Endothelial cell of umbilical vein (primary cell): ENCODE measurements around the gene C22orf39. TPM values are rescaled to one million over a fixed set of nuclear protein-coding genes. Genes with fewer than 3 reads are reported as not detected.

Experiments used
- BruUV-seq: library from RNA; stranded (reverse); fragments of 400-500 nt; replicated peaks from 2 replicates; lab custom pipeline; 2021; lab: Mats Ljungman, UMichigan
- CTCF ChIA-PET: fragments of 300-600, 350-600 bp; sonication (Branson Sonifier 250); formaldehyde crosslinking; loops from one replicate; lab custom pipeline; 2021; ENCODE audit warnings: antibody characterized with exemption, inconsistent platforms; lab: Charles Lee
- POLR2A ChIA-PET: fragments of 300-600, 350-600 bp; sonication (Branson Sonifier 250); formaldehyde crosslinking; loops from one replicate; lab custom pipeline; 2021; ENCODE audit warnings: antibody characterized with exemption, inconsistent platforms; lab: Charles Lee
- DNase-seq: peaks from one replicate; pipeline ENCODE4 v3.0.0-alpha.2; 2011; ENCODE audit warnings: low read depth, low spot score
- FAIRE-seq: peaks from 2 replicates; lab custom pipeline; 2011; peaks lifted over from hg19 to GRCh38; lab: Jason Lieb, UNC
- H2AFZ ChIP-seq: 2 replicates; pipeline ENCODE4 v1.6.0; 2012; ENCODE audit warnings: low read depth, low read length, control low read depth, inconsistent platforms
- H3K27ac ChIP-seq: 2 replicates; pipeline ENCODE4 v1.5.1; 2011; ENCODE audit warnings: low read depth, mild to moderate bottlenecking, control low read depth, low read length, moderate library complexity; ENCODE audit not compliant: insufficient read depth
- H3K27me3 ChIP-seq, 2 experiments: 2 replicates each; pipeline versions ENCODE4 v1.6.0 to v1.6.1; 2011; ENCODE audit warnings: low read length in 2 of 2, mixed read lengths in 1 of 2; ENCODE audit not compliant: control insufficient read depth in 2 of 2, insufficient read depth in 2 of 2
- H3K36me3 ChIP-seq, 2 experiments: 2 replicates in 1 of 2; 3 replicates in 1 of 2; pipeline ENCODE4 v1.5.1; 2011; ENCODE audit warnings: low read length in 2 of 2, mild to moderate bottlenecking in 1 of 2, moderate library complexity in 1 of 2; ENCODE audit not compliant: control insufficient read depth in 2 of 2, insufficient read depth in 2 of 2; ENCODE audit errors: extremely low read depth in 1 of 2
- H3K4me1 ChIP-seq: 3 replicates; pipeline ENCODE4 v1.5.1; 2011; ENCODE audit warnings: mild to moderate bottlenecking, low read length; ENCODE audit not compliant: control insufficient read depth, insufficient read depth; ENCODE audit errors: extremely low read depth
- H3K4me2 ChIP-seq: 2 replicates; pipeline ENCODE4 v1.6.1; 2011; ENCODE audit warnings: low read length, control low read depth, mixed read lengths; ENCODE audit not compliant: insufficient read depth
- H3K4me3 ChIP-seq, 3 experiments: fragments of 200-600 bp in 1 of 3; sonication (generic), shearing (Covaris generic) in 1 of 3; replicated peaks in 1 of 3; 2 replicates each; pipeline ENCODE4 v1.5.1; 2011 to 2016; ENCODE audit warnings: control low read depth in 3 of 3, low read length in 3 of 3, mild to moderate bottlenecking in 2 of 3, inconsistent platforms in 1 of 3, low read depth in 1 of 3, moderate library complexity in 1 of 3; ENCODE audit not compliant: insufficient read depth in 1 of 3
- H3K79me2 ChIP-seq: 2 replicates; pipeline ENCODE4 v1.6.0; 2012; ENCODE audit warnings: low read length, inconsistent platforms; ENCODE audit not compliant: control insufficient read depth, insufficient read depth
- H3K9ac ChIP-seq: replicated peaks from 2 replicates; pipeline ENCODE3; 2011; ENCODE audit warnings: low read length, control low read depth; ENCODE audit not compliant: insufficient read depth; ENCODE audit errors: extremely low read depth
- H3K9me1 ChIP-seq: replicated peaks from 3 replicates; pipeline ENCODE4 v1.6.0; 2011; ENCODE audit warnings: mild to moderate bottlenecking, low read length; ENCODE audit not compliant: control insufficient read depth, insufficient read depth; ENCODE audit errors: extremely low read depth
- H3K9me3 ChIP-seq: replicated peaks from 2 replicates; pipeline ENCODE4 v1.5.1; 2012; ENCODE audit warnings: low read length, inconsistent platforms; ENCODE audit not compliant: control insufficient read depth, insufficient read depth
- H4K20me1 ChIP-seq: replicated peaks from 2 replicates; pipeline ENCODE3; 2011; ENCODE audit warnings: mild to moderate bottlenecking, low read length; ENCODE audit not compliant: control insufficient read depth, insufficient read depth; ENCODE audit errors: extremely low read depth
- CTCF ChIP-seq, 2 donors: IDR thresholded peaks; 1 replicate in 1 of 2; 2 replicates in 1 of 2; pipeline ENCODE4 v1.5.1; 2011; ENCODE audit warnings: low read length in 2 of 2, mild to moderate bottlenecking in 2 of 2, moderate library complexity in 2 of 2, control low read depth in 1 of 2, inconsistent platforms in 1 of 2, low read depth in 1 of 2; ENCODE audit not compliant: insufficient read depth in 1 of 2; ENCODE audit errors: extremely low read depth in 1 of 2
- EZH2 ChIP-seq: IDR thresholded peaks from 2 replicates; pipeline ENCODE4 v1.6.1; 2012; ENCODE audit warnings: borderline replicate concordance, low read depth, mild to moderate bottlenecking, moderate library complexity, low read length, inconsistent platforms; ENCODE audit not compliant: severe bottlenecking
- FOS ChIP-seq: IDR thresholded peaks from 2 replicates; pipeline ENCODE4 v1.6.1; 2011; ENCODE audit warnings: mild to moderate bottlenecking, low read length, moderate library complexity, borderline replicate concordance; ENCODE audit not compliant: insufficient read depth
- GATA2 ChIP-seq: IDR thresholded peaks from 2 replicates; pipeline ENCODE4 v1.7.0; 2011; ENCODE audit warnings: low read depth, mild to moderate bottlenecking, moderate library complexity, mixed read lengths, low read length; ENCODE audit not compliant: insufficient read length, insufficient read depth
- JUN ChIP-seq: IDR thresholded peaks from 2 replicates; pipeline ENCODE4 v1.6.1; 2011; ENCODE audit warnings: borderline replicate concordance, low read depth; ENCODE audit not compliant: insufficient read length, insufficient read depth
- MYC ChIP-seq: IDR thresholded peaks from one replicate; pipeline ENCODE4 v1.6.1; 2011; ENCODE audit warnings: mild to moderate bottlenecking, low read depth, low read length
- POLR2A ChIP-seq: IDR thresholded peaks from 2 replicates; pipeline ENCODE4 v1.6.1; 2012; ENCODE audit warnings: low read depth, mild to moderate bottlenecking, control low read depth, low read length
- POLR2AphosphoS5 ChIP-seq: IDR thresholded peaks from 2 replicates; pipeline ENCODE4 v1.6.1; 2012; ENCODE audit warnings: low read depth, mild to moderate bottlenecking, control low read depth, low read length, moderate library complexity; ENCODE audit not compliant: insufficient read depth
- dilution Hi-C: fragments of 300-500 bp; cut with MboI; formaldehyde crosslinking; loops from one replicate; pipeline ENCODE4 v1.15.0; 2019; ENCODE audit warnings: low sequenced_read_pairs; ENCODE audit not compliant: extremely low pct_ligation_motif_present
- intact Hi-C: fragments of 100-400 bp; cut with micrococcal nuclease; formaldehyde crosslinking; loops from one replicate; pipeline ENCODE4 v1.10.0; 2022
- polyA plus RNA-seq, 4 experiments: library from polyadenylated mRNA; depleted of rRNA in 3 of 4; stranded (reverse) in 3 of 4; unstranded in 1 of 4; fragments of >200 nt; gene quantifications; 2 replicates each; pipeline versions ENCODE4 v1.2.1 to v1.2.3, GENCODE V29; 2011 to 2012; ENCODE audit warnings: missing spikeins in 1 of 4
- total RNA-seq: library from RNA; stranded (reverse); gene quantifications from 2 replicates; pipeline ENCODE4 v1.2.3, GENCODE V29; 2021
- TF ChIP-seq, protein P1 (sequence below): IDR thresholded peaks from 2 replicates; pipeline ENCODE4 v1.6.1; 2011; ENCODE audit not compliant: insufficient read depth, insufficient read length

Gene C22orf39
- total and polyA plus RNA-seq, 2 donors (not counting 3 experiments of a cell fraction or from before 2014, with no cell fraction given): 26.1 to 28.0 TPM

DNA sequence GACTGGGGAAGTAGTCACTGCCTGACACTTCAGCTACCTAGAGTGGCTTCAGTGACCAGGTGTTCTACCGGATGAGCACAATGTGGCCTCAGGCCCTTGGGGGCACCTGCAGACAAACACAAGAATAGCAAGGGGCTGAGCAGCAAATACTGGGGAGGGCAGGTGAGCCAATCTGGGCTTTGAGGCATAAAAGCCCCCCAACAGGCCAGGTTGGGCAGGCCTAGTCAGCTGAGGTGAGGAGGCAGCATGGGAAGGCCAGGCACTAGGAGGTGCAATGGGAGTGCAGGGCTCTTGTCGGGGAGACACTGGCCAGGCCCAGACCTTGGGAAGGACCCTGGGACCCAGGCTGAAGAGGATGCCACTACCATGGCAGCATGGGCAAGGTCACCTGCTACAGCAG, 22.5 kb upstream of the C22orf39 start:
- peaks cover 55 to 76% of the 10 kb centered on the region in 2 experiments for H3K36me3 ChIP-seq
- ChIA-PET CTCF (interaction anchor here (2.1 kb wide), 1 partner anchor 160 kb away, joined by 6 read pairs; no protein-coding TSS in a partner anchor), POLR2A (no interaction called here)
- no peaks in the 10 kb centered on the region for H3K27me3 ChIP-seq
- no peak for TF ChIP-seq GATA2
- TF ChIP-seq MYC: no peak
- no peak for TF ChIP-seq POLR2AphosphoS5
- no peak overlapping the region for H3K9ac ChIP-seq
- H3K9me1 ChIP-seq: no peaks in the 10 kb centered on the region
- peaks cover 20% of the 10 kb centered on the region for H3K79me2 ChIP-seq
- no peak overlapping the region for H3K4me2 ChIP-seq
- H2AFZ ChIP-seq: no peak overlapping the region
- BruUV-seq: no TSS peak
- H4K20me1 ChIP-seq: peaks cover 2% of the 10 kb centered on the region
- dilution Hi-C loops (no loop called here), intact Hi-C loops (loop anchor here (10.0 kb wide), 1 partner anchor 245 kb away; the partner anchor contains the start of gene SEPTIN5)
- H3K27ac ChIP-seq: no peak overlapping the region
- DNase-seq (no peak), FAIRE-seq (no peak)
- H3K9me3 ChIP-seq: no peaks in the 10 kb centered on the region
- no peaks in the 10 kb centered on the region for H3K4me1 ChIP-seq
- no peak overlapping the region for H3K4me3 ChIP-seq

DNA sequence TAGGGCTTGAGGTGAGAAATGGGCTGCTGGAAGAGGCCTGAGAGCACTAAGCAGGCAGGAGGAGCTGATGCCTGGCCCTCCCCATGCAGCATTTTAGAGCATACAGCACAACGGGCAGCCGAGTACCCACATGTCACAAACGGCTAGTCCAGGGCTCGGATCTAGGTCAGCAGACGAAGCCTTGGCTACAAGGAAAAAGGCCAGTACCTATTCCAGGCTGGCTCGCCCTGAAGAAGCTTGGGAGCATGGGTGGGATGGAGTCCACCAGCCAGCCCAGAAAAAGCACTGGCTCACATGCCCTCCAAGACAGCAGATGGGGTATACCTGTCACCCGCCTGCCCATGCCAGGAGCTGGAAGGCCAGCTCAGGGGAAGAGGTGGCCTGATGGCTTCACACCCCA, 21.9 kb upstream of the C22orf39 start:
- CTCF ChIA-PET: interaction anchor here (0.8 to 2.1 kb wide), 2 partner anchors 10 to 160 kb away, joined by 3 to 6 read pairs; partner anchors contain the start of gene CDC45
- H3K9ac ChIP-seq: no peak overlapping the region
- no peaks in the 10 kb centered on the region for H3K9me1 ChIP-seq
- peaks cover 17% of the 10 kb centered on the region for H3K79me2 ChIP-seq
- TF ChIP-seq POLR2A (no peak), EZH2 (no peak), CTCF (IDR thresholded peaks at IDR 0.05; ENCODE audit: extremely low read depth in 1 of 2, insufficient read depth in 1 of 2, low read depth in 1 of 2, low read length in 2 of 2) (no peak), GATA2 (no peak), POLR2AphosphoS5 (no peak), JUN (no peak), MYC (no peak), FOS (no peak)
- TF ChIP-seq, protein P1, sequence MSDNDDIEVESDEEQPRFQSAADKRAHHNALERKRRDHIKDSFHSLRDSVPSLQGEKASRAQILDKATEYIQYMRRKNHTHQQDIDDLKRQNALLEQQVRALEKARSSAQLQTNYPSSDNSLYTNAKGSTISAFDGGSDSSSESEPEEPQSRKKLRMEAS: no peak
- no peak for DNase-seq
- no peak overlapping the region for H3K27ac ChIP-seq
- H4K20me1 ChIP-seq: peaks cover 2% of the 10 kb centered on the region
- H3K4me2 ChIP-seq: no peak overlapping the region
- BruUV-seq: no TSS peak
- no peak for FAIRE-seq
- no peaks in the 10 kb centered on the region for H3K27me3 ChIP-seq
- H3K36me3 ChIP-seq: peaks cover 56 to 78% of the 10 kb centered on the region in 2 experiments
- H3K4me1 ChIP-seq: no peaks in the 10 kb centered on the region
- H3K4me3 ChIP-seq: no peak overlapping the region
- POLR2A ChIA-PET: no interaction called here
- intact Hi-C loops (no loop called here), dilution Hi-C loops (no loop called here)
- no peak overlapping the region for H2AFZ ChIP-seq
- H3K9me3 ChIP-seq: no peaks in the 10 kb centered on the region
